NCI-H2227 (cell line): ENCODE measurements around the gene FAP.

ENCODE experiments used
- DNase-seq: peaks from one replicate; lab custom pipeline; 2025; ENCODE audit not compliant: unreplicated experiment; lab: John Stamatoyannopoulos, UW

The FAP gene

GRCh38 chr2:162243294-162243693, at the start of gene FAP:
TSS of gene FAP (minus strand) at chr2:162243445. CDS start at chr2:162243327, 118 bp downstream.
- DNase-seq, result no peak

GRCh38 chr2:162291748-162292147, 48.5 kb upstream of the FAP start:
- no peak for DNase-seq

- no peak for DNase-seq
Observed at GRCh38 chr2:162282765-162283425, 39.6 kb upstream of the FAP start.

- DNase-seq, result no peak
Observed at GRCh38 chr2:162280654-162281053, 37.4 kb upstream of the FAP start.

GRCh38 chr2:162277381-162277780, 34.1 kb upstream of the FAP start:
- DNase-seq, result no peak

- no peak for DNase-seq
Observed at GRCh38 chr2:162267996-162268395, 24.8 kb upstream of the FAP start.

GRCh38 chr2:162267496-162267895, 24.3 kb upstream of the FAP start:
- DNase-seq, result no peak

GRCh38 chr2:162266460-162266760, 23.2 kb upstream of the FAP start:
- no peak for DNase-seq

GRCh38 chr2:162265666-162266459, 22.6 kb upstream of the FAP start:
- peak; percentile 48 for DNase-seq

- no peak for DNase-seq
Observed at GRCh38 chr2:162261032-162261945, 18.0 kb upstream of the FAP start.

GRCh38 chr2:162258686-162259085, 15.4 kb upstream of the FAP start:
- DNase-seq, result no peak

GRCh38 chr2:162258169-162258568, 14.9 kb upstream of the FAP start:
- DNase-seq, result no peak

- DNase-seq, result no peak
Observed at GRCh38 chr2:162257425-162257824, 14.2 kb upstream of the FAP start.

- no peak for DNase-seq
Observed at GRCh38 chr2:162256591-162256991, 13.3 kb upstream of the FAP start.

- no peak for DNase-seq
Observed at GRCh38 chr2:162254236-162254871, 11.1 kb upstream of the FAP start.

- DNase-seq, result no peak
Observed at GRCh38 chr2:162253435-162253834, 10.2 kb upstream of the FAP start.

GRCh38 chr2:162252153-162252552, 8.9 kb upstream of the FAP start:
- DNase-seq, result no peak

- no peak for DNase-seq
Observed at GRCh38 chr2:162245781-162246180, 2.5 kb upstream of the FAP start.

- DNase-seq, result no peak
Observed at GRCh38 chr2:162245061-162245460, 1.8 kb upstream of the FAP start.

GRCh38 chr2:162244541-162245031, 1.3 kb upstream of the FAP start:
- no peak for DNase-seq

GRCh38 chr2:162243715-162244114, 470 bp upstream of the FAP start:
- DNase-seq, result no peak
